ENCODE data around the gene TLX2.

- no peak for TF ChIP-seq CTCF (IDR thresholded peaks at IDR 0.05; ENCODE audit: insufficient read depth, low read length, poor library complexity, severe bottlenecking)
- TF ChIP-seq EZH2phosphoT487 (conservative IDR thresholded peaks at IDR 0.05; ENCODE audit: low read length) = no peak
Measured at GRCh38 chr2:74500578-74500946, 13.7 kb upstream of the TLX2 start.

All from SU-DHL-6 (cell line).